ENCODE results near the gene CD48.
A peak's percentile ranks its signal among the peaks of the same experiment; 100 is the strongest.

Gene CD48

DNA sequence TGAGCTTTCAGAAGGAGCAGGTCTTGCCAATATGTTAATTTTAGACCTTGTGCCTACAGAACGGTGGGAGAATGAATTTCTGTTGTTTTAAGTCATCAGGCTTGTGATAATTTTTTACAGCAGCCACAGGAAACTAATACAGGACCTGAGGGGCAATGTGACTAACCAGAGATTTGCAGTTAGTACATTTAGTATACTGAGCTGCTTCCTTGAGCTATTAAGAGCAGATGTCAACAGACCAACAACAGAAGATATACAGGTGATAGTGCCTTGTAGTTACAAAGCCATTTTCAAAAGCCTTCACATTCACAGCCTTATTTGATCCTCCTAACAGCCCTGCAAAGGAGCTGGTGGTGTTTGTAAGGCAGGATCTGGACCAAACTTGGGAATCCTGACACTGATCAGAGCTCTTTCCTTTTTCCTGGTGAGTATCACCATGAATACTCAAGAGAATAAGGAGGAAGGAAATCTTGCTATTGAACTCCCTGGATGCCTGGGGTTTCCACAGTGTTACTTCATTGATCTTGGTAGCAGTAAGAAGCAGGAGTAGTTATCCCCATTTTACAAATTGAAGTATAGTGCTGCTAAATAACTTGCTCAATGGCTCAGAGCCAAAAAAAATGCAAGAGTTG, 60.1 kb downstream of the CD48 start:
- DNase-seq = no peak

DNA sequence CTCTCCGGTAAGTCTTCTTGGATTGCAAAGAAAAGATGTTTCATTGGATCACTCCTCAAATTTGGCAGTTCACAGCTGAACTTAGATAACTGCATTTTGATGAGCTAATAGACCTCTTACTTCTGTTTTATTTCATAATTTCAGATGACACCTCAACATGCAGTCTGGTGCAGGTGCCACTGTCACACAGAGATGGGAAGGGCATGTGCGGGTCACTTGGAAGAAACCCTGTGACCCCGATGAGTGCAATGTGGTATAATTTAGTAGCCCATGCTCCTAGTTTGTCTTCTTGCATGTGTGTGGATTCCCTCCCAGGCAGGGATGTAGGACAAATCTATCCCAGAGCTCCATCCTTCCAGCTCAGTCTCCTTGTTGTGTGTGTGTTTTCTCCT, 64.3 kb downstream of the CD48 start:
- no peak for DNase-seq

DNA sequence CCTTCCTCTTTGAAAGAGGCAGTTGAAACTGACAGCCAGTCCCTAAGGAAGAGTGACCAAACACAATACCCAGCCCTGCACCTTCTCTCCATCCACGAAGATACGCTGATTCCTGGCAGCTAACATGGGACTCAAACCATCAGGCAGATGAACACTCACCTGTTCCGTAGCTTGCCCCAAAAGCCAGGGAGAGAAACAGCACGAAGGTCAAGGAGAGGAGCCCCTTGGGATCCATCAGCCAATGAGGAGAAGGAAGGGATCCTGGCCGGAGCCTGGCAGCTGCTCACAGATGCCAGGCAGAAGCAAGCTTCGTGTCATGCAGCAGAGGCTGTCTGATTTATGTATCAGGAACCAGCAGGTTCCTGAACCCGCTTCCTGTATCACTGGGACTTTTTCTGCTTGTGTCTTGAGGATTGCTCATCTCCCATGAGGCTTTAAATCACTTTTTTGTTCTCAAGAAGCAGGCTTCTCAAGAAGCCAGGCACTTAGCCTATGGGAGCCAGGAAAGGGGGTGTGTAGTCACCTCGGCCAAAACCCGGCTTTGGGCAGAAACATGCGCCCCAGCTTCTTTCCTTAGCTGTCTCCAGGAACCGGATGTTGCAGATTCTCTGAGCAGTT, 64.8 kb downstream of the CD48 start, which contains the start of gene SLAMF1:
Gene SLAMF1, minus strand, starts transcription at position 334 of the 618 bp plus-strand sequence. Its CDS starts 99 bp downstream, at position 235.
- DNase-seq = peak in 1 of 3 experiments; percentile 79

DNA sequence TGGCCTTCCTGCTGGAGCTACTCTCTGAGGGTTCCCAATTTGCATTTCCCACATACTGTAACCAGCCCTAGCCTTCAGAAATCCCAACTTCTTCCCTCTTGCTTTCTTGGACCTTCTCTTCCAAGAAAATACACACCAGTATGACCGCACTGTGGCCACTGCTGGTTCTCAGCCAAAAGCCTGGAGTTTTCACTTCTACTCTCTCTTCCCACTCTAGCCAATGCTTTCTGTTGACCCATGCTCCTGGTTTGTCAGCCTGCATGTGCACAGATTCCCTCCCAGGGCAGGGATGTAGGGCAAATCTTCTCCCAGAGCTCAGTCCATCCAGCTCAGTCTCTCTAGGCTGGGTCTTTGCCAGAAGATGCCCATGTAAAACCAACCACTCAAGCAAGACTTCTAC, 65.4 kb downstream of the CD48 start:
- no peak for DNase-seq

DNA sequence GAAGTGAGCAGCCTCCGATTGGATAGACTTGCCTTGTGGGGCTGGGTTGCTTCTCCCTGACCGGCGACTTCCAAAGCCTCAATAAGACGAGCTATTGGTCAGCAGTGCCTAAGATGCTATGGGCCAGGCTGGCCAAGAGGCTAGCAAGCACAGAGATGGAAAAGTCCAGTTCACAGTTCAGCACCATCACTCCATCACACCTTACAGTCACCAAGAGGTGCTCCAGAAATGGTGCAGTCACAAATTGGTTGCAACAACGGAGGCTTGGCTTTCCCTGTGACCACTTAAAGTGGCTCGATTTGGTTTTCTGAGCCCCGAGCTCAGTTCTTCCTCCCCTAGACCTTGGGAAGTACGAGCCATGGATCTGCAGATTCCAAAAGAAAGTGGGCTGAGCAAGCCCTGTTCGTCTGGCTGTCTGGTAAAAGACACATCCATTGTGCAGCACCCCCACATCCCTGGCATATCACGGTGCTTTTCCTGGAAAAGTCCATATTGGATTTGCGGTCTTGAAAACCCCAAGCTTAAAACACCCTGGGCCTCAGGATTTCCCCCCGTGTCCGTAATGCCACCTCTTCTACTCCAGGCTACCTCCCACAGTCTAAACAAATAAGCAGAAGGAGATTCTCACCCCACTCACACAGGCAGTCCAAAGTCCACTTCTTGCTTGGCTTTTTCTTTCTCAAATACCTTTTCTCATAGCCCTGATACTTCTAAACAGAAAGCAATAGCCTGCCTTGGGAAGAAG, 66.1 kb downstream of the CD48 start:
- DNase-seq = no peak

DNA sequence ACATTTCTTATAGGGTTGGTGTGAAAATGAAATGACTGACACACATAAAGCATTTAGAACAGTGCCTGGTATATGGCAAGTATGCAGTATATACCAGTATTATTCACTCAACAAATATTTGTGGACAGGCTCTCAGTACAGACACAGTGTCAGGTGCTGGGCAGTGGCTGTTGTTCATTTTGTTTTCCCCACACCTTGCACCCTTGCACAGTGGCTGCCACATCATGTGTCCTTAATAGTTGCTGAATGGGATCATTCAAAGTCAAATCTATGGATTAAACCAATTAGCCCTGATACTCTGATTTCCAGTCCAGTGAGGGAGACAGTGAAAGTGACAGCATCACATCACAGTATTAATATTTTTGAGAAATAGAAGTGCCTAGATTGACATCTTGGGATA, 67.2 kb downstream of the CD48 start:
- no peak for DNase-seq

DNA sequence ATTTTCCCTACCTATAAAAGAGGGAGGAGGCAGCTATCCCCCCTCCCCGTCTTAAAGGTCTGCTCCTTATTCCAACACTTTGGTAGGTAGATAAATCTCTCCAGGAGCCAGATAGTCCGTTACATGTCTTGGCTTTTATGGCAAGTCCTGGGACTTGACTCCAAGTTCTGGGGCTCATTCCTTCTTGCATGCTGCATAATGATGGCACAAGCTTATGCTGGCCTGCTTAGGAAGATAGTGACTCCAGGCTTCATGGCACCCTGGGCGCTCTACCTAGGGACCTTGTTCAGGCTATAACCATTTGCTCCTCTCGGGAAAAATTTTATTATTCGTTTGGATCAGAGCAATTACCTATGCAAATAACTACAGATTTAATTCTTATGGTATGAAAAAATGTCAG, 68.5 kb downstream of the CD48 start:
- no peak for DNase-seq

DNA sequence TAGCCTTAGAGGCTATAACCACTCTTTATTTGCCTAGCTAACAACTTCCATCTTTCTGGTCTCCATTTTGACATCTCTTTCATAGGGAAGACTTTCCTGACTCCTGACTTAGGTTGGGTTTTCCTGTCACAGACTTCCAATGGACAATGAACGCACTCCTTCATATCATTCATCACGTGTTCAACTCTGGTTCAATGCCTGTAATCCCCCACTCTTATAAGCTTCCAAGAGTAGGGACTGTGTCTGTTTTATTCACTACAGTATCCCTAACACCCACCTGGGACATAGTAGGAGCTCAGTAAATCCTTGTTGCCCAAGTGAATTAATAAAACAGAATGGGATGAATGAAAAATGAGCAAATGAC, 69.4 kb downstream of the CD48 start:
- DNase-seq = no peak

DNA sequence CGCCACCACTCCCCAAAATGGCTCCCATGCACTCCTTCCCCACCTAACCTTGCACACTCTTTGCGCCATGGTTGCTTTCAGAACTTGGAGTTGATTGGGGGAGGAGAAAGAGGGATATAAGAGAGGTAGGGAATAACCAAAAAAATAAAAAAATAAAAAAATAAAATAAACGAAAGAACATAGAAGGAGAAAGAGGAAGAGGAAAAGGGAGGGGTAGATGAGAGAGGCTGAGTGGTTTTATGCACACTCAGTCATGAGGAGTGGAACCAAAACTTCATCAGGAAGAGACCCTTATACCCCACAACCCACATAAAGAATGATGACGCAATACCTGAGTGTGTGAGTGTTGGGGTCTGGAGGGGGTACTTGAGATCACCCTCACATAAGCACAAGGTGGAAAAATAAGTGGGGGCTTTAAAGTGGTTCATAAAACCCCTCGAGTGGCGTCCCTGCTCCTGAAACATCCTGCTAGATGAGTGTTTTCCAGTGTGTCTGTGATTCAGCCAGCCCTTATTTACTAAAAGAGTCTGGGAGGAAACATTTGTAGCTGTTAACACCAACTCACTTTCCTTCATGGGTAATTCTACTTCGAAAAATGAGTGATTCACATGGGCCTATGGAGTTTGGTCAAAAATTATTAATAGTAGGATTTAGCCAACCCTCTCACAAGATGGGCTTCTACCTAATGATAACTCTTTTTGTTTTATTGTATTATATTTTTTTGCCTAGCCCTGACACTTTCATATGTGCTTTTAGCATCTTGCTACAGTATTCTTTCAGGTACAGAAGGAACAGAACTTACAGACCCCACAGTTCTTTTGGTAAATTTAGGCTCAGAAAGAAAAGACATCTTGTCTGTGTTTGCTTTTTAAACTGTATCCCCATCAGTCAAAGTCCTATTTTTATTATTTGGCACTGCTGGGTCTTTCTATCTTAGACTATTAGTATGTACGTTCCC, 70.0 kb downstream of the CD48 start:
- DNase-seq = no peak

DNA sequence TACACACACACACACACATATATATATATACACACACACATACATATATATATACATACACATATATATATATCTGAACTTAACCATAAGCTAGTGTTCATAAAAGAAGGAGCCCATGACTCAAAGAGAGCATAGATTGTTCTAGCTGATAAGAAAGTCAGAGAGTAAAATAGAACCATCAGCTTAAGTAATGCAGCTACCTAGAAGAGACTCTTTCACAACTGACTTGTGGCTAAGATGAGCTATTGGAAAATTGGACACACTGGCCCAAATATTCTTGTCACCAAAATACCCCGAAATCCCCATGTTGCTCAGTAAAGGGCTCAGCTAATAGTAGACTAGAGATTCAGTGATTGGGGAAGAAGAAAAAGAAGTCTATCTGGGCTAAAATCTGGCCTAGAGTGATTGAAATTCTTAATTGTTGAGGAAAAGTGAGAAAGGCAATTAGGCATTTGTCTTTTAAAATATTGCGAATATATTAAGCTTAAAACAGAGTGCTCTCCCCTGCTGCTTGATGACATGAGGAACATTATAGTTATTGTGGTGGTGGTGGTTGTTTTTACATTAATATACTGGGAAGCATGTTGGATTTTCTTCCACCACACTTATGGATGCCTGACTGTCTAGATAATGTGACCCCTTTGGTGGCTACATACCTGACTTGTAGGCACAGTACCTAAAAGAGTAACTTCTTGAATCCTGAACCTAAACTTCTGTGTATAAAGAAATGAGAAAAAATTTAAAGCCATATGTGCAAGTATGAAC, 71.1 kb downstream of the CD48 start:
- no peak for DNase-seq

DNA sequence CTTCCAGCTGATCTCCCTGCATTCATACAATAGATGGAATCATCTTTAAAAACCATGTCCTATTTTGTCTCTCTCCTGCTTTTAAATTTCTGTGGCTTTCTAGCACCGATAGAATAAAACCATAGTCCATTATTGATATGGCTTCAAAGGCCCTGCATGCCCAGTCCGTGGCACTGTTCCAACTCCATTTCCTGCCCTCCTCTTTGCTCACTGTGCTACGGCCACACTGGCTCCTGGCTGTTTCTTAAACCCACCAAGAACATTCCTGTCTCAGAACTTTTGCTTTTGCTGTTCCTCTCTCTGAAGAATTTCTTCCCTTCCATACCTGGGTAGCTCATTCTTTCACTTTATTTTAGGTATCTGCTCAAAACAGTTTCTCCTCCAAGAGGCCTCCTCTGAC, 72.0 kb downstream of the CD48 start:
- DNase-seq = no peak

DNA sequence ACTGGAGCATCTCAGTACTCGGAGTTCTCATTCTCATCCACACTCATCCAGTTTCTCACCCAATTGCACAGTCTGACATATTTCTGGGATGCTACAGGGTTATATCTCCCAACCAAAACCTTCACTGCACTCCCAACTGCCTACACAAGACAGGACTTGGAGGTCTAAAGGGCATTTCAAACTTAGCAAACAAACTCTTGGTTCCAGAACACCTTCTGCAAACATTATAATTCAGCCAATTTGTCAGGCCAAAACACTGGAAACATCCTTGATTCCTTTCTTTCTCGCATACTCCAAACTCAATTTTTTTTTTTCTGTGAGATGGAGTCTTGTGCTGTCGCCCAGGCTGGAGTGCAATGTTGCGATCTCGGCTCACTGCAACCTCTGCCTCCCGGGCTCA, 72.7 kb downstream of the CD48 start:
- no peak for DNase-seq

DNA sequence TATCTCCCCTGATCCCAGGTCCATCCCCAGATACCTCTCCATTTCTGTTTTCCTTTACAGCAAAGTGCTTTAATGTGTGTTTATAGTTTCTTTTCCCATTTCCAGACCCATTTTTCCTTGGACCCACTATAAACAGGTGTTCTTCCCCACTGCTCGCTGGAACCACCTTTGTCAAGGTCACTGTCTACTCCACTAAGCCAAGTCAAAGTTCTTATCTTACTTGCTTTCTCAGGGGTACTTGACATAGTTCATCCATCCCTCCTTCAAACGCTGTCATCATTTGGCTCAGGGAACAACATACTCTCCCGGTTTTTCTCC, 73.1 kb downstream of the CD48 start:
- DNase-seq = no peak

DNA sequence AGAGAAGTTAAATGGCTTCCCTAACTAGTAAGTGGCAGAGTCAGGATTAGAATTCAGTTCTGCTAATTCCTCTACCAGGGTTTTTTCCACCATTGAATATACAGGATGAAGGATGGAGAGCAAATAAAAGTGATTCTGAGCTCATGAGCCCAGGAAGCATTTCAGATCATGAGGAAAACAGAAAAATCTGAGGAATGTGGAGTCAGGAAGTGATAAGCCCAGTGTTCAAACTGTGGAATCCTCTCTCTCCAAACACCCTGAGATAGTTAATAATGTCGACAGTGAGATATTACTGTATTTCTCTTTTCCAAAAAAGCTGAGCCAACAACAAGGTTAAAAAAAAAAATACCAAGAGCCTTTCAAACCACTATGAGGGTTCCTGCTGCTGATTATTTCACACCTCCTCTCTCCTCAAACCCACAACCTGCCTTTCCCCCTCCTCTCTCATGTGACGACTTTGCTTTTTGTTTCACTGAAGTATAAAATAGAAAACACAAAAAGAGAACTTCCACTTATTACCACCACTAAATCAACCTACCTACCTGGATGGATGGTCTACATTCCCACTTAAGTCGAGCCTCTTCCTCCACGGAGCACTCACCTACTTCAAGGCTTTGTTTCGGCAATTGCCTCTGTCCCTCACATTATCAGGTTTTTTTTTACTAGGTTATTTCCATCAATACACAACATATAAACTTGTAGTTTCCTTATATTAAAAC, 73.6 kb downstream of the CD48 start:
- DNase-seq = no peak

DNA sequence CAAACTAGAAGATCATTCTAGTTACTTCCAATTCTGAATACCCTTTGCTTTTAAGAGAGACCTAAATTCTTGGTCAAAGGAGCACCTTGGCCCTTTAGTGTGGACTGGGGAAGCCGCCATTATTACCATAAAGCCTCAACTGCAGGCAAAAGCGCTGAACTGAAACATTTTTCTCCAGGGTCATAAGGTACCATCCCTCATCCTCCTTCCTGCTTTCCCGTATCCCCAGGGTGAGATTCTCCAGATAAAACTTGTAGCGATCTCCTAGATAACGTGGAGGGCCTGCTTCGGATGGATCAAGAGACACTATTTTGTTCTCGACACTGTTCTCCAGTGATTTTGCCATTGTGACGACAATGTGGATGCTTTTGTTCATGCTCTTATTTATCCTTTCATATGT, 74.6 kb downstream of the CD48 start:
- no peak for DNase-seq

DNA sequence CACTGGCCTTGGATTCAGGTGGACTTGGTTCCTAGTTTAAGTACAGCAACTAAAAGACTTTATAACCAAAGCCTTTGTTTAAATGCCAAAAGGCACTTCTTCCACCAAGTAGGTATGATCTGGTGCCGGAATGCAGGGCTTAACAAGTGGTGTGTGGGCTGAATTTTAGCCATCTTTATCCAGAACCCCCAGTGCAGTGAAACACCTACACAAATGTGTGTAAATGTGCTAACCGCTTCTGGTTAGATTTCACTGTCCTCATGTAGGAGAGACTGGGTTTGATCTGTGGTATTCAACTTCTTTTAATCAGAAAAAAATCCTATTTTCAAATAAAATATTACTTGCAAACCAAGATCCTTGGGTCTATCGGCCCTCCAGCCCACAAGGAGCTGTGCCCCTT, 75.1 kb downstream of the CD48 start:
- DNase-seq = no peak

DNA sequence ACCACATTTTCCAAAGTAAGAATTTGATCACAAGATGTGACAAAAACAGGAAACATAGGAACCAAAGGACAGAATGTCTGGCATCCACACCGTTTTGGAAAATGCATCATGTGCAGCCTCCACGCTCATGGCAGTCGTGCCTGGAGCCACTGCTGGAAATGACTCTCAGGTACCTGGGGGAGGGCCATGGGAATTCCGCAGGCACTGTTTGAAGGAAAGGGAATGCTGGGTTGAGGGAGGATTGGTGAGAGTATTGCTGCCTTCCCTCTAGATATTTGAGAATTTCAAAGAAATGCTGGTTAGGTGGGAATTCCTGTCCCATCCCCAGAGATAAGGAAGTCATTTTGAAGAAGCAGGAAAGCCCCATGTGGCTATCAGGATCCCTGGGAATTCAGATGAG, 75.5 kb downstream of the CD48 start:
- no peak for DNase-seq

DNA sequence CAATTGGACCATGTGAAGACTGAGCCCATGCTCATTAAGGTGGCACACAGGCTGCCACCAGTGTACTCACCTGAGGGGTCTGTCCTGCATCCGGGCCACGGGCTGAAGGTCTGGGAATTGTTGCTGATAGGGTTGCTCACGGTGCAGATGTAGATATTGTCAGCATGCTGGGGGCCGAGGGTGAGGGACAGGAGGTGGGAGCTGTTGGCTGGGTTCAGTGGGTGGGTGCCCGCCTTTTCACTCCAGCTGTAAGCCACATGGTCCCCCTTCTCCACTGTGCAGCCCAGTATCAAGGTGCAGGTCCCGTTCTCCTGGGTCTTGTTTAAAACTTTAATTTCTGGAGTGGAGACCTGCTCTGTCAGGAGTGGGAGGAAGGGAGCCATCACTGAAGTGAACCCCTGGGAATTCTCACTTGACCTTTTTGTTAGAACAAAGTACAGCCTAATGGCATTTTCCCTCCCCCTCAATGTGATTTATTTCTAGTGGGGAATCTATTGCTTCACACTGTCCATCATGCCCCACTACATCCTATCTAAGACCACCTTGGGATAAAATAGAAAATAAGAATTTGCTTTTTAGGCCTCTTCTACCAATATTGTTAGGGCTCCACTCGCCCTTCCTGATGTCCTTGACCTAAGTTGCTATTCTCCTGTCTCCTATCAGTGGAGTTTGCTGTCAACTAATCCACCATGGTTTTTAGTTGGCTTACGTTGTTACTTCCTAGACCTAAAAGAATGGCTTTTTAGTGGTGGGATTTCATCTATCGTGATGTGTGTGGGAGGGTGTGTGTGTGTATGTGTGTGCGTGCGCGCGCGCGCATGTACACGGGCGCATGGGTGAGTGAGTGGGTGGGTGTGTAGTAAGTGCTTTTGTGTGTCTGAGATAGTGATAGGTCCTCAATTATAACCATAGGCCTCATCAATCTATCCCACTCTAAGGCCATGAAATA, 76.8 kb downstream of the CD48 start:
- DNase-seq = no peak

DNA sequence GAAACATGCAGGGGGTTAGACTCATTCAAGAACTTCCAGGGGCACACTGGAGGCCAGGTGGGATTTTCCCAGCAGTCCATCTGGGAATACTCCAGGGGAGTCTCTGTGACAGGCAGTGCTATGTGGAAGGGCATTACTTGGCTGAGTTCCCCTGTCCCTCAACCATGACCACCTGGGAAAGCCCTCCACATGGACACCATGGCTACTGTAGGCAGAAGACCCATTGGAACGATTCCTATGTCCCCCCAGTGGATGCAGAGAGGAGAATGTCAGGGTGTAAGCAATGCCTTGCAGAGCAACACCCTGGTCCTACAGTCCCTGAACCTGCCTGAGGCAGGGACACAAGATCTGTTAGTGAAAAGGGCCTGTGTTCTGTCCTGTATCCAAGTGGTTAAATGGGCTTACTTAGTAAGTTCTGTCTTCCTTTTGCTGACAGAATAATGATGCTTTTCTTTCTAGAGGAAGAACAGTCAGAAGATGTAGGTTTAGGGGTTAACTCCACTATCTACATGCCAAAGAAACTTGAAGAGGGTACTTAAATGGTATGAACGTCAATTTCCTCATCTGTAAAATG, 78.2 kb downstream of the CD48 start:
- DNase-seq = no peak

DNA sequence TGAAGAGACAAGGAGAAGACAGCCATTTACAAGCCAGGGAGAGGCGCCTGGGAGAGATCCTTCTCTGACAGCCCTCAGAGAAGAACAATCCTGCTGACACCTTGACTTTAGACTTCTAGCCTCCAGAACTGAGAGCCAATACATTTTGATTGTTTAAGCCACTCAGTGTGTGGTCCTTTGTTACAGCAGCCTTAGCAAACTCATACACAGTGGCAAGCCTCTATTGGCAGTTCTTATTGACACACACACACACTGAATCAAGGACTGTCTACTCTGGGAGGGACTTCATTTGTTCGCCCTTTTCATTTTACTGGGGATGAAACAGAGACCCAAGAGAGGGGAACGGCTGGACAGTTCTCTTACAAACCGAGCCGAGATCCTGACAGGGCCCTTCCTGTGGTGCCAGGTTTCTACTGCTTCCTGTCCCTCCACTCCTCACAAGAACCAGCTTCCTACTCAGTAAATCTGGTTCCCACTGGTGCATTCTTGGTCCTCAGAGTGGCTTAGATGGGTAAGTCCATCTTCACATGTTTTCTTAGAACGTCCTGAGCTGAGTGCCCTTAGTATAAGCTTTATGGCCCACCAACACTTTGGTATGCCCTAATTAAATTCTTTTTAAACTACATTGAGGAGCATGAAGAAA, 79.5 kb downstream of the CD48 start:
- no peak for DNase-seq

Data from NCI-H1417 (cell line).